ENCODE data around the gene RAD18.

GRCh38 chr3:8942115-8942514 is 21.2 kb downstream of the RAD18 start:
- TF ChIP-seq CTCF (IDR thresholded peaks at IDR 0.05): no peak
- no peak for TF ChIP-seq EZH2 (IDR thresholded peaks at IDR 0.05; ENCODE audit: borderline replicate concordance, insufficient read depth, low read depth, low read length, poor library complexity, severe bottlenecking)
